Calu3 (cell line): Measurements from ENCODE around the gene PTBP1. TPM values are rescaled to one million over a fixed set of nuclear protein-coding genes. Genes with fewer than 3 reads are reported as not detected.

ENCODE experiments used
- BruUV-seq: library from RNA; stranded (reverse); fragments of 400-500 nt; replicated peaks from 2 replicates; lab custom pipeline; 2021; lab: Mats Ljungman, UMichigan
- CTCF ChIA-PET: fragments of 300-600 bp; sonication (Branson Sonifier 250); formaldehyde crosslinking; loops from one replicate; lab custom pipeline; 2022; ENCODE audit warnings: antibody characterized with exemption; lab: Charles Lee
- DNase-seq: peaks from one replicate; pipeline ENCODE4 v3.0.0; 2022
- H3K27ac Mint-ChIP-seq: one replicate; pipeline ENCODE4 v1.8.0; 2022; ENCODE audit warnings: mixed read lengths; ENCODE audit not compliant: unreplicated experiment
- H3K27me3 Mint-ChIP-seq: one replicate; pipeline ENCODE4 v1.8.0; 2022; ENCODE audit warnings: mixed read lengths; ENCODE audit not compliant: unreplicated experiment
- H3K36me3 Mint-ChIP-seq: one replicate; pipeline ENCODE4 v1.8.0; 2022; ENCODE audit warnings: mild to moderate bottlenecking, moderate library complexity, mixed read lengths; ENCODE audit not compliant: insufficient read depth, unreplicated experiment
- H3K4me1 Mint-ChIP-seq: one replicate; pipeline ENCODE4 v1.8.0; 2022; ENCODE audit warnings: mild to moderate bottlenecking, low read depth, mixed read lengths; ENCODE audit not compliant: unreplicated experiment
- H3K4me3 Mint-ChIP-seq: one replicate; pipeline ENCODE4 v1.8.0; 2022; ENCODE audit warnings: mild to moderate bottlenecking, low read depth, moderate library complexity, mixed read lengths; ENCODE audit not compliant: unreplicated experiment
- H3K9me3 Mint-ChIP-seq: one replicate; pipeline ENCODE4 v1.8.0; 2022; ENCODE audit warnings: low read depth, mixed read lengths; ENCODE audit not compliant: unreplicated experiment
- CTCF ChIP-seq: fragments of 200-600 bp; IDR thresholded peaks from one replicate; pipeline ENCODE4 v1.8.0; 2022; ENCODE audit warnings: antibody characterized with exemption; ENCODE audit not compliant: unreplicated experiment
- intact Hi-C: fragments of 100-400 bp; cut with micrococcal nuclease; formaldehyde crosslinking; loops from one replicate; pipeline ENCODE4 v1.10.0; 2022; ENCODE audit not compliant: unreplicated experiment
- microRNA-seq: library from miRNA; unstranded; fragments of <30 nt; microRNA quantifications from one replicate; pipeline ENCODE4 v1.2.0, GENCODE V29; 2022
- total RNA-seq: library from RNA; stranded (reverse); gene quantifications from 2 replicates; pipeline ENCODE4 v1.2.3, GENCODE V29; 2022

The PTBP1 gene
- total RNA-seq, 1 experiment from 2014 or later = 409 TPM

GRCh38 chr19:861141-861755, 64.0 kb downstream of the PTBP1 start:
- Mint-ChIP-seq H3K4me3 (peak overlapping the region; percentile 52), H3K9me3 (no peaks in the 10 kb centered on the region), H3K4me1 (no peaks in the 10 kb centered on the region), H3K27me3 (no peaks in the 10 kb centered on the region), H3K36me3 (peaks cover 16% of the 10 kb centered on the region), H3K27ac (no peak overlapping the region)
- intact Hi-C loops = no loop called here
- DNase-seq = no peak
- CTCF ChIA-PET = no interaction called here
- TF ChIP-seq CTCF = no peak
- BruUV-seq = no TSS peak

Small RNA genes within 50 kb of the gene (microRNA-seq; reads per million reads assigned to microRNA genes)
- gene MIR3187 = 52.4 reads per million, percentile 56 among the genes with 10 or more reads in this experiment
- gene MIR4745 = 191 reads per million, percentile 71 among the genes with 10 or more reads in this experiment

Other genes with a start within 250 kb of the PTBP1 start
- gene BSG, start 224.9 kb upstream of the PTBP1 start, total RNA-seq = 354 and 394 TPM in 2 replicates
- gene HCN2, start 207.6 kb upstream of the PTBP1 start, total RNA-seq = 0.09 and 0.32 TPM in 2 replicates
- gene POLRMT, start 163.9 kb upstream of the PTBP1 start, total RNA-seq = 51.4 and 57.5 TPM in 2 replicates
- gene FGF22, start 157.6 kb upstream of the PTBP1 start, total RNA-seq = 0.24 and 0.39 TPM in 2 replicates
- gene RNF126, start 134.2 kb upstream of the PTBP1 start, total RNA-seq = 44.8 and 46.4 TPM in 2 replicates
- gene FSTL3, start 121.1 kb upstream of the PTBP1 start, total RNA-seq = 6.9 and 7.1 TPM in 2 replicates
- gene PRSS57, start 102.0 kb upstream of the PTBP1 start, total RNA-seq = not detected in 2 replicates
- 0.56 and 0.83 TPM in 2 replicates for gene PALM, start 88.5 kb upstream of the PTBP1 start, total RNA-seq
- 73.9 and 90.5 TPM in 2 replicates for gene MISP, start 46.3 kb upstream of the PTBP1 start, total RNA-seq
- 0.27 TPM in 1 of 2 replicates, not detected in the other for gene PLPPR3, start 24.5 kb downstream of the PTBP1 start, total RNA-seq
- gene AZU1, start 30.4 kb downstream of the PTBP1 start, total RNA-seq = not detected in 2 replicates
- gene PRTN3, start 43.5 kb downstream of the PTBP1 start, total RNA-seq = not detected in 2 replicates
- not detected in 2 replicates for gene ELANE, start 54.9 kb downstream of the PTBP1 start, total RNA-seq
- 2.3 and 3.9 TPM in 2 replicates for gene CFD, start 62.2 kb downstream of the PTBP1 start, total RNA-seq
- gene MED16, start 95.7 kb downstream of the PTBP1 start, total RNA-seq = 21.4 and 22.4 TPM in 2 replicates
- not detected in 2 replicates for gene RNU6-9, start 96.0 kb downstream of the PTBP1 start, total RNA-seq
- 54.0 and 55.5 TPM in 2 replicates for gene R3HDM4, start 115.8 kb downstream of the PTBP1 start, total RNA-seq
- not detected in 2 replicates for gene KISS1R, start 119.9 kb downstream of the PTBP1 start, total RNA-seq
- 0.85 and 1.6 TPM in 2 replicates for gene ARID3A, start 128.6 kb downstream of the PTBP1 start, total RNA-seq
- 43.3 TPM in 2 replicates for gene WDR18, start 186.9 kb downstream of the PTBP1 start, total RNA-seq
- not detected in 2 replicates for gene GRIN3B, start 203.0 kb downstream of the PTBP1 start, total RNA-seq
- gene TMEM259, start 223.7 kb downstream of the PTBP1 start, total RNA-seq = 129 and 142 TPM in 2 replicates
- not detected in 2 replicates for gene RNU6-2, start 224.1 kb downstream of the PTBP1 start, total RNA-seq
- 135 and 151 TPM in 2 replicates for gene CNN2, start 229.2 kb downstream of the PTBP1 start, total RNA-seq
- 22.7 and 24.3 TPM in 2 replicates for gene ABCA7, start 242.7 kb downstream of the PTBP1 start, total RNA-seq